ENCODE results near the gene HOXB9. TPM values are rescaled to one million over a fixed set of nuclear protein-coding genes. Genes with fewer than 3 reads are reported as not detected.

HOXB9 gene
- total and polyA plus RNA-seq, 2 donors: 0.35 to 0.85 TPM

DNA sequence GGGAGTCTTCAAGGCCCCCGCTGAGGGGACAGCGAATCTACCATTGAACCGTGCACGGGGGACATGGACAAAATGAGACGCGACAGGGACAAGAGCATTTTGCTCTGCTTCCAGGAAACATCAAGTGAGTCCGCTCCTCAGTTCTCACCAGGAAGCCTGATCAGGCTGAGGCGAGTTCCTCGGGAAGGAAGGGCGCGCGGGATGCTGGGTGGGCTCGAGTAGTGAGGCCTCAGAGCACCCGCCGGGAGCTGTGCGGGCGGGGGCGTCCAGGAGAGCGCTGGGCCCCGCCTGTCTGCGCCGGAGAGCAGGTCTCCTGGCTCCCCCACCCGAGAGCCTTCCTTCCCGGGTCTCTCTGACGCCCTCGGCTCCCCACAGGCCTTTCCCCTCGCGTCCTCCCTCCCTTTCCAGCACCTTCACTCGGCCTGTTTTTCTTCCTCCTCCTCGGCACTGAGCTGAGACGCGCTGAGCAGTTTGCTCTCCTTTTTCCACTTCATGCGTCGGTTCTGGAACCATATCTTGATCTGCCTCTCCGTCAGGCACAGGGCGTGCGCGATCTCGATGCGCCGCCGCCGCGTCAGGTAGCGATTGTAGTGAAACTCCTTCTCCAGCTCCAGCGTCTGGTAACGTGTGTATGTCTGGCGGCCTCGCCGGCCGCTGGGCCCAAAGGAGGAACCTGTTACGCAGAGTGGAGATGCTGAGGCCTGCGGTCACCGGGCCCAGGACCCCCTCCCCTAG is 30.0 kb downstream of the HOXB9 start:
- WGBS: 22% methylated on average over 54 of the region's 54 CpGs
- Histone ChIP-seq H3K36me3 (ENCODE audit: insufficient read depth) (no peaks in the 10 kb centered on the region), H3K4me3 (ENCODE audit: low read depth, low read length) (no peak overlapping the region), H3K4me1 (ENCODE audit: insufficient read depth) (no peaks in the 10 kb centered on the region), H3K27ac (ENCODE audit: low read depth) (no peak overlapping the region)
- DNase-seq (ENCODE audit: extremely low spot score): no peak

DNA sequence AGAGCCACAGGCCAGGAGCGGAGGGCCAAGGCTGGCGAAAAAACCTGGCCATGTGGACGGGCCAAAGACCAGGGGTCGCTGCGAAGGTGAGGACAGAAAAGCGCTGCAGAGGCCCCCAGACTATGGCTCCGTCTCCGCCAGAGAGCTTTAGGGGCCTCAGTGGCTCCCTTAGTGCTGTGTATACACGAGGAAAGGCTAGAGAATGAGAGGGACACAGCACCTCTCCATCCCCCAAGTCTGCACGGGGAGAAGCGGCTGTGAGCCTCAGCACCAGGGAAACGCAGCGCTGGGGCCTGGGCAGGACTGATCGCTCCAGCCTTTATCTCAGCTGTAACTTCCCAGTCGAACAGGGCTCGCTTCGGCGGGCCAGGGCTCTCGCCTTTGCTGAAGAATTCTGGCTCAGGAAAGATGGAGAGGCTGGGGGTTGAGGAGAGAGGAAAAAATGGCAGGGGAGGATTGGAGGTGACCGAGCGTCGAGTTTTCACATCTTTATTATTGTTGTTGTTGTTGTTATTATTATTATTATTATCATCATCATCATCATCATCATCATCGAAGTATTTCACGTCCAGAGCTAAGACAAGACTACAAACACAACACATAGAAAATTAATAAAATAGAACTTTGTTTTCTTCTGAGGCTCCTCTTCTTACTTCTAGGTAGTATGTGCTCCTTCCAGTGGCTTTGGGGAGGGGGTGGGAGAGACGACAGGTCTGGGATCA is 30.7 kb downstream of the HOXB9 start:
- 44% methylated on average over 25 of the region's 25 CpGs for WGBS
- Histone ChIP-seq H3K4me1 (ENCODE audit: insufficient read depth) (no peaks in the 10 kb centered on the region), H3K27ac (ENCODE audit: low read depth) (no peak overlapping the region), H3K36me3 (ENCODE audit: insufficient read depth) (no peaks in the 10 kb centered on the region), H3K4me3 (ENCODE audit: low read depth, low read length) (no peak overlapping the region)
- DNase-seq (ENCODE audit: extremely low spot score): no peak

DNA sequence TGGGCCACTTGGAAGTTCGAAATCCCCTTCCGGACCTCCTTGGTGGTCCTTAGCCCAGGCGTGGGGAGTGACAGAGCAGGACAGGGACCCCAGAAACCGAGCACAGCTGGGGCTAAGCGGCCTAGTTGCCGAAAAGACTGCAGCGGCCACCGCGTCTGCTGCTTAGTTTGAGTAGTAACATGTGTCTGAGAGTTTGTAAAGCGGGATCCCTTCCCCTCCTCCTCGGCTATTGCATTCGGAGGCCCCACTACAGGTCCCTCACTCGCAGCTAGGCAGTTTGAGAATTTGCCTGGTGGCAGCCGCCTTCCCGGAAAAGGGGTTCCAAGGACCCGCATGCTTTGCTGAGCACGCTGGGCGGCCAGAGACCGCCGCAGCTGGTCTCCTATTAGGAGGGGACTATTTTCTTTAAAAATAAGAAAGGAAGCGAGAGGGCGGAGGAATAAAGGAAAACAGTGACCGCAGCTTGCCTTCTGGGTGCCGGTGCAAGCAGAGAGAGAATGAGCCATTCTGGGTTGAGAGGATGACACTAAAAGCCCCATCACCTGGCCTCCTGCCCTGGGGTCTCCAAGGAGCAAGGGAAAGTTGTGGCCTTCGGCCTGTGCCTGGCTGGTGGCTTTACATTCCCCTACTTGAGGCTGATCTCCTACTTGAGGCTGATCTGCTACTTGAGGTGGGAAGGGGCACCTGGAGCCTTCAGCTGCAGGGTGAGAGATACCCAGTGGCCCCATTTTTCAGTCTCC is 31.4 kb downstream of the HOXB9 start:
- no peak overlapping the region for H3K4me3 ChIP-seq (ENCODE audit: low read depth, low read length)
- no peaks in the 10 kb centered on the region for H3K4me1 ChIP-seq (ENCODE audit: insufficient read depth)
- no peak overlapping the region for H3K27ac ChIP-seq (ENCODE audit: low read depth)
- WGBS: 43% methylated on average over 25 of the region's 25 CpGs
- no peak for DNase-seq (ENCODE audit: extremely low spot score)
- no peaks in the 10 kb centered on the region for H3K36me3 ChIP-seq (ENCODE audit: insufficient read depth)

DNA sequence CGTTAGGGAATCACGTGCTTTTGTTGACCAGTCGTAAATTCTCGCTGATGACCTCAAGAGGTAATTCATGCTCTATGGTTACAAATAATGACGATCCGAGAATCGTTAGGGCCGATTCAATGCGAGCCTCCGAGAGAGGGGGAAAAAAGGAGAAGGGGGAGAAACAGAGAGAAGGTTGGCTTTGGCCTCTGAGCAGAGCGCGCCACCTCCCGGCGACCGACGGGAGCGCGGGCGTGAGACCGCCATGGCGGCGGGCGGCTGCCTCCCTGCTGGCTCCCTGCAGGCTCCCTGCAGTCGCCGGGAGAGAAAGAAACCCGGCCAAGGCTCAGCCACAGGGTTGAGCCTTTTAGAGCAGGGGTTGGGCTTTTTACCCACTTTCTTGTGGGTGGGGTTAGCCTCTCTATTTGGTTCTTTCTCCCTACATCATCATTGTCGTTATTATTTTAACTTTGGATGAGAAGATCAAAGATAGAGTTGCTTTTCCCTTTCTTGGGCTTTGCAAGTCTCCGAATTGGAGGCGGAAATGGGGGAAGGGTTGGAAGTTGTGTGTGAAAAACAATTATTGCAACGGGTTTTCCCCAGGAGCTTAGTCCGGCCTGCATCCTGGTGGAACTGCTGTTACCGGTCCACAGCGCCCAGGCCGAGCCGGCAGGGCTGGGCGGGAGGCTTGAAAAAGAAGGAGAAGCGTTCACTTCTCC is 32.2 kb downstream of the HOXB9 start:
- no peaks in the 10 kb centered on the region for H3K4me1 ChIP-seq (ENCODE audit: insufficient read depth)
- H3K36me3 ChIP-seq (ENCODE audit: insufficient read depth): no peaks in the 10 kb centered on the region
- no peak overlapping the region for H3K4me3 ChIP-seq (ENCODE audit: low read depth, low read length)
- 13% methylated on average over 37 of the region's 37 CpGs for WGBS
- H3K27ac ChIP-seq (ENCODE audit: low read depth): no peak overlapping the region
- DNase-seq (ENCODE audit: extremely low spot score): no peak

DNA sequence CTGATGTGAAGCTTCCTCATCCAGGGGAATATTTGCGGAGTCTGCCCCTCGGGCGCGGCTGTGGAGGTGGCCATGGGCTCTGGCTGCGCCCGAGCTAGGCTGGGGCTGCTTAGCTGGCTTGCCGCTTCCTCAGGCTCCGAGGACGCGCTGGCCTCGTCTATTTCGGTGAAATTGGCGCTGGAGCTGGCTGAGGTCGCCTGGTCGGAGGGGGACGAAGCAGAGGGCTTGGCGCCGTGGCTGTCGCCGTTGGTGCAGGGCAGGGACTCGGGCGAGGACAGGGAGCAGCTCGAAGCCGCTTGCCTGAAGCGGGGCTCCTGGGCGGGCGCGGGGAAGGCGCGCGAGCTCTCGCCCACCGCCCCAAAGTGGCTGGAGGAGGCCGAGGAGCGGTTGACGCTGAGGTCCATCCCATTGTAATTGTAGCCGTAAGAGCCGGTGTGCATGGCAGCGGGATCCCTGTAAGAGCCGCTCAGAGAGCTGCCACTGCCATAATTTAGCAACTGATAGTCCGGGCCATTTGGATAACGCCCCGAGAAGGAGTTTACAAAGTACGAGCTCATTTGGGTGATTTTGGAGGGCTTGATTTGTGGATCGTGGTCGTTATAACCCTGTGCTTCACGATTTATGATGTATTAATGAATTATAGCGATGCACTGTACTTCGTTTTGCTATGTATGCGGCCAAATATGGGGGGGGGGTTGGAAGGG is 32.9 kb downstream of the HOXB9 start, which contains the start of gene HOXB5:
Gene HOXB5 (minus strand): TSS at position 654 of the 704 bp plus-strand sequence. CDS start 97 bp downstream, at position 557.
- no peak within 1 kb of the TSS for H3K27ac ChIP-seq (ENCODE audit: low read depth)
- DNase-seq (ENCODE audit: extremely low spot score): no peak
- WGBS: 9% methylated on average over 50 of the region's 50 CpGs
- no peak within 1 kb of the TSS for H3K4me3 ChIP-seq (ENCODE audit: low read depth, low read length)
- H3K36me3 ChIP-seq (ENCODE audit: insufficient read depth): no peaks in the 10 kb centered on the region
- H3K4me1 ChIP-seq (ENCODE audit: insufficient read depth): no peaks in the 10 kb centered on the region

DNA sequence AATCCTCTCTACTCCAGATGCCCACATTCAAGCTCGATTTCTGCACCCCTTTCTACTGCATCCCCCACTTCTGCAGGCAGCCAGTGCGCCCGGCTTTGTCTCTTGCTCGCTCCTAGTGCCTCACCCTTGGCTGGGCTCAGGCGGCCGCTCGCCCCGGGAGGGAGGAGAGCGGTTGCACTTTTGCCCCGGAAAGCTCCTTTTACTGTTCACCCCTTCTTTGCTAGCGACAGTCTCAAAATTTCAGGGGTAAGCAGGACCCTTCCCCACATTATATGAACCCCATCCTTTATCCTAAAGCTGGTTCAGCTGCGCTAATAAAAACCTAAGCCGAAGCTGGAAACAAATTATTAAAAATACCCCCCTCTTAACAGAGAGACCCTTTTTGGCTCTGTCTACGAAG is 33.6 kb downstream of the HOXB9 start:
- Histone ChIP-seq H3K4me3 (ENCODE audit: low read depth, low read length) (no peak overlapping the region), H3K36me3 (ENCODE audit: insufficient read depth) (no peaks in the 10 kb centered on the region), H3K4me1 (ENCODE audit: insufficient read depth) (no peaks in the 10 kb centered on the region), H3K27ac (ENCODE audit: low read depth) (no peak overlapping the region)
- WGBS: 18% methylated on average over 14 of the region's 14 CpGs
- no peak for DNase-seq (ENCODE audit: extremely low spot score)

DNA sequence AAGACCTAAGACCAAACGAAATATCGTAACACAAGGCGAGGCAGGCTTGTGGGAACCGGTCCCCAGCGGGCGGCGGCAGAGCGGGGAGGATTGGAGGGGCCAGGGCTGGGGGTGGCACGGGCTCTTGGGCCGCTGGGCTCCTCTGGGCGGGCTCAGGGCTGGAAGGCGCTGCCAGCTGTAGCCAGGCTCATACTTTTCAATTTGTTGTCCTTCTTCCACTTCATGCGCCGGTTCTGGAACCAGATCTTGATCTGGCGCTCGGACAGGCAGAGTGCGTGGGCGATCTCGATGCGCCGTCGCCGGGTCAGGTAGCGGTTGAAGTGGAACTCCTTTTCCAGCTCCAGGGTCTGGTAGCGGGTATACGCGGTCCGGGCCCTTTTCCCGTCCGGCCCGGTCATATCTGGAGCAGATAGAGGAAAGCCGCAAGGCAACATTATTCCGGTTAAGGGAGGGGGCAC is 34.1 kb downstream of the HOXB9 start:
- no peak overlapping the region for H3K27ac ChIP-seq (ENCODE audit: low read depth)
- no peak for DNase-seq (ENCODE audit: extremely low spot score)
- H3K4me3 ChIP-seq (ENCODE audit: low read depth, low read length): no peak overlapping the region
- H3K36me3 ChIP-seq (ENCODE audit: insufficient read depth): no peaks in the 10 kb centered on the region
- WGBS: 32% methylated on average over 33 of the region's 33 CpGs
- no peaks in the 10 kb centered on the region for H3K4me1 ChIP-seq (ENCODE audit: insufficient read depth)

DNA sequence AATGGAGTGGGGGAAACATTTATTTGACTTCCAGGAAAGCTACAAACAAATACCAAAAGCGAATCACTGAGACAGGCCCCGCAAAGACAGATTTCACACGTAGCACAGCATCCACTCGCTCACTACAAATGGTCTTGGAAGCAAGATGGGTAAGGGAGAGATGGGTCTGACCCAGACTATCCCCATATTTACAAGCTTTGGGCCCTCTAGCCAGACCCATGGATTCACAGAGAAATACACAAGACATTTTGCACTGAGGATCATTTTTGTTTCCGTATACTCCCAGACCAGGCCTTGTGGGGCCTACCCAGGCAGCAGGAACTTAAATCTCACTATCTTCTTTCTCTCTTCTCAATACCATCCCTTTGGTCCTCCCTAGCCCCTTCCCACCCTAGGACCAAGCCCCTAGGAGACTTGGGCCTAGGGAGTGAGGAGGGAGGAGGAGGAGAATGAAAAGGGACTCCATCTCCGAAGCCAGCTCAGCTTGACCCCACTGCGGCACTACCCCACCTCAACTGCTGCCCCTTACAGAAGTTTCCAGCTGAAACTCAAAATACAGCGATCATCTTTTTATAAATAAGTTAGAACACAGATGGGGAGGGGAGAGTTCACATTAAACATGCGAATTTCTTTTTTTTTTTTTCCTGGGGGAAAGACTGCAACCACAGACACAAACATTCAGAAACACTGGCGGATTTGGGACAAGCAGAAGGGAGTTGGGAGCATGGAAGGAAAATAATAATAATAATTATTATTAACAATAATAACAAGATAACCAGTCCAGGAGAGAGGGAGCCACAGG is 34.7 kb downstream of the HOXB9 start:
- no peaks in the 10 kb centered on the region for H3K4me1 ChIP-seq (ENCODE audit: insufficient read depth)
- H3K4me3 ChIP-seq (ENCODE audit: low read depth, low read length): no peak overlapping the region
- no peak overlapping the region for H3K27ac ChIP-seq (ENCODE audit: low read depth)
- H3K36me3 ChIP-seq (ENCODE audit: insufficient read depth): no peaks in the 10 kb centered on the region
- DNase-seq (ENCODE audit: extremely low spot score): no peak
- 89% methylated on average over 10 of the region's 10 CpGs for WGBS

DNA sequence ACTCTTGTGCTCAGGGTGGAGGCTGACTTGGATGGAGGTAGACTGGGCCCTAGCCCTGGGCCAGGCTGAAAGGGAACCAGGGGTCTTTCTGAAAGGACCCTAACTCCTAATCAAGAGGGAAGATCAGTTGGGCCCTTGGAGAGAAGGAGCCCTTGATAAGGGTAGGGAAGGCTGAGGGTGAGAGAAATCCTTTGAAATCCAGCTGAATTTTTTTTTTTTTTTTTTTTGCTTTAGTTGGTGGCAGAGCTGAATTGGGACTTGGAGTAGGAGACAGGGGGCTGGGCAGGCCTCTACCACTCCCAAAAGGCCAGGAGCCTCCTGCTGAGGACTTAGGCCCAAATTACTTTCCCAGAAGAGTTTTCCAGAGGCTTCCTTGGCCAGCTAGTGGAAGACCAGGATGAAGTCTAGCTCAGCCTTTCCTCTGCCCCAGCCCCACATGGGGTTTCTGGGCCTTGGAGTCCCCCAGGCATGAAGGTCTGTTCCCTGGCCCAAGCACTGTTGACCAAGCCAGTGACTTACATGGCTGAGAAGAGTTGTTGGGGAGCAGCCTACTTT is 35.5 kb downstream of the HOXB9 start:
- Histone ChIP-seq H3K4me3 (ENCODE audit: low read depth, low read length) (no peak overlapping the region), H3K4me1 (ENCODE audit: insufficient read depth) (no peaks in the 10 kb centered on the region), H3K27ac (ENCODE audit: low read depth) (no peak overlapping the region), H3K36me3 (ENCODE audit: insufficient read depth) (no peaks in the 10 kb centered on the region)
- DNase-seq (ENCODE audit: extremely low spot score): no peak

DNA sequence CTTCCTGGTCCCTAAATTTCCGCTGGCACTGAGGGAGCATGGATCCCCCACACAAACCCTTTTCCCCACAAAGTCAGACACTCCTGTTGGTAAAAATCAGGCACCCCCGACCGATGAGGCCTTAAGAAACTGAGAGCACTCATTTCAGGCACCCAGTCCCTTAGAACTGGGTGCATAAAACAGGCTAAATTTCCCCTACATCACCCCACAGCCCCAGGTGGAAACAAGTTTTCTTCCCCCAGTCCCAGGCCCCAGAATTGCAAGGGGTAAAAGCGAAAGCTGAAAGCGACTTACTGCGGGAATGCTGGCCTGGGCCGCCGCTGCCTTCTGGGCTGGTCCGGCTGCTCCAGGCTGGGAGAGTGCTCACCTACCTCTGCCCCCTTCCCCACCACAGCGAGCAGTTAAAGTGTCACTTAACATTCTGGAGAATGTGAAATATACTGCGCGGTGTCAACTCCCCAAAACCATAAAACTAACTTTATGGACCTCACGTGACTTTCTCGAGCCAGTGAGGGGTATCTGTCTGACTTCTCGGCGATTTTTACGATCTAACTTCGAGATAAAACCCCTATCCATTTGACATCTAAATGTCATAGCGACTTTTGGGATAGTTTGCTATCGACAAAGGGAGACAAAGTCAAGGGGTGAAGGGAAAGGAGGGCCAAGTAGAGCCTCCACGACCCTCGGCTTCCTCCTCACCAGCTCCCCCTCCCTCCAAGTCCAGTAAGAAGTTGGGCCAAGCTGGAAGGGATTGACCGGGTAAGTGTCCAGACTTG is 36.1 kb downstream of the HOXB9 start, which contains the start of gene HOXB3:
Gene HOXB3 (minus strand): TSS at position 411 of the 776 bp plus-strand sequence. CDS start 37,767 bp downstream, outside the sequence.
- H3K4me1 ChIP-seq (ENCODE audit: insufficient read depth): no peaks in the 10 kb centered on the region

DNA sequence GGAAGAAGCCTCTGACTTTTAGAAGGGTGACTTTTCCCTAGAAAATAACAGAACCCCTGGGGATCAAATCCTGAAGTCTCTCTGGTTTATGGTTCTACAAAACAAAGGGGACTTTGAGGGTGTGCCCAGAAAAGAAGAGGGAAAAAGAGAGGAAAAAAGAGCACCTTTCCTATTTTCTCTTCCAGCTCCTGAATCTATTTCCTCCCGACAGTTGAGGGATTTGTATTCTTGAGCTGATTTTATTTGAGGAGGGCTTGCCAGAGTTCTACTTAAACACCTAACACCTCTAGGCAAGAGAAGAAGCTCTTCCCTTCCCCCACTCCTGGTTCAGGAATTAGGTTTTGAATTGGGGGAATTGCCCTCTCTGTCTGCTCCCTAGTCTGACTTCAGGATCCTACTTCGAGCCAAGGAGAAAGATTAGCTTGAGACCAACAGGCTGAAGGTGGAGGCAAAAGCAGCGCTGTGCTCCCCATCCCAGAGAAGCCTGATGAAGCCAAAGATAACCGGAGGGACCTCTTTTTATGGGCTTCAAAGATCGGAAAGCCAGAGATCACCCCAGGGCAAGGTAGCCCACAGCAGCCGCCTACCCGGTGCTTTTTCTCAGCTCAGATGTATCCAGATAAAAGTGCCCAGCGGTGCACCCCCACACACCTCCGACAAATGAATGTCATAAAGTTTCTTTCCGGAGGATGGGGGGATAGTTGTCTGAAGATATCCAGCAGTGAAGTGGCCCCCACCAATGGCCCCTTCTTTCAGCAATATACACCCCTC is 36.9 kb downstream of the HOXB9 start:
- no peak for DNase-seq (ENCODE audit: extremely low spot score)
- Histone ChIP-seq H3K27ac (ENCODE audit: low read depth) (no peak overlapping the region), H3K4me3 (ENCODE audit: low read depth, low read length) (no peak overlapping the region), H3K36me3 (ENCODE audit: insufficient read depth) (no peaks in the 10 kb centered on the region), H3K4me1 (ENCODE audit: insufficient read depth) (no peaks in the 10 kb centered on the region)
- 29% methylated on average over 10 of the region's 10 CpGs for WGBS

More for the DNA sequence above, 36.1 kb downstream of the HOXB9 start, which contains the start of gene HOXB3:
- WGBS: 48% methylated on average over 23 of the region's 23 CpGs
- Histone ChIP-seq H3K36me3 (ENCODE audit: insufficient read depth) (no peaks in the 10 kb centered on the region), H3K27ac (ENCODE audit: low read depth) (no peak within 1 kb of the TSS), H3K4me3 (ENCODE audit: low read depth, low read length) (no peak within 1 kb of the TSS)
- no peak for DNase-seq (ENCODE audit: extremely low spot score)

Measured in urinary bladder (tissue), 4 donors.